ENCODE measurements around the gene PJA2.

- TF ChIP-seq CTCF (IDR thresholded peaks at IDR 0.05; ENCODE audit: poor library complexity, severe bottlenecking) (no peak), POLR2AphosphoS5 (IDR thresholded peaks at IDR 0.05) (no peak), TAF1 (IDR thresholded peaks at IDR 0.05; ENCODE audit: low read depth) (no peak), RAD21 (conservative IDR thresholded peaks at IDR 0.05) (no peak), EZH2 (IDR thresholded peaks at IDR 0.05; ENCODE audit: borderline replicate concordance, insufficient read depth, low read length, poor library complexity, severe bottlenecking) (no peak), REST (IDR thresholded peaks at IDR 0.05; ENCODE audit: borderline replicate concordance) (no peak), EP300 (conservative IDR thresholded peaks at IDR 0.05; ENCODE audit: poor library complexity, severe bottlenecking) (no peak), MXI1 (conservative IDR thresholded peaks at IDR 0.05; ENCODE audit: poor library complexity, severe bottlenecking) (no peak)
Observed at GRCh38 chr5:109421956-109422355, 12.2 kb upstream of the PJA2 start.
